HG03342 (cell line): ENCODE data around the gene UBR1.
"Not testable (repeated sequence)": the region's sequence is repeated elsewhere in the genome, so short reads cannot be mapped to it uniquely, and the experiment has no call there.

Experiments used
- ATAC-seq: cut with Tn5 transposase; IDR thresholded peaks from one replicate; pipeline ENCODE4 v1.9.1; 2021; ENCODE audit warnings: mild to moderate bottlenecking, moderate library complexity; ENCODE audit not compliant: unreplicated experiment

UBR1 gene

GRCh38 chr15:42918047-42918446 lies 187.8 kb downstream of the UBR1 start:
- ATAC-seq: no peak

- ATAC-seq: no peak
Observed at GRCh38 chr15:42915654-42916315, 190.1 kb downstream of the UBR1 start.

- ATAC-seq: no peak
Observed at GRCh38 chr15:42914728-42915497, 190.9 kb downstream of the UBR1 start.

GRCh38 chr15:42911058-42911592 lies 194.7 kb downstream of the UBR1 start:
- no peak for ATAC-seq

- no peak for ATAC-seq
Observed at GRCh38 chr15:42908538-42908937, 197.3 kb downstream of the UBR1 start.

- ATAC-seq: no peak
Observed at GRCh38 chr15:42903388-42904324, 202.2 kb downstream of the UBR1 start.

GRCh38 chr15:42893911-42894310 lies 211.9 kb downstream of the UBR1 start:
- not testable (repeated sequence) for ATAC-seq
